Measurements from ENCODE around the gene WDR37. TPM values are rescaled to one million over a fixed set of nuclear protein-coding genes. Genes with fewer than 3 reads are reported as not detected.

Gene WDR37
- total and polyA plus RNA-seq, 9 of the 15 experiments (the other 6 are each of a cell fraction or from before 2014, with no cell fraction given) = 2.3 to 11.6 (median 6.7) TPM

DNA sequence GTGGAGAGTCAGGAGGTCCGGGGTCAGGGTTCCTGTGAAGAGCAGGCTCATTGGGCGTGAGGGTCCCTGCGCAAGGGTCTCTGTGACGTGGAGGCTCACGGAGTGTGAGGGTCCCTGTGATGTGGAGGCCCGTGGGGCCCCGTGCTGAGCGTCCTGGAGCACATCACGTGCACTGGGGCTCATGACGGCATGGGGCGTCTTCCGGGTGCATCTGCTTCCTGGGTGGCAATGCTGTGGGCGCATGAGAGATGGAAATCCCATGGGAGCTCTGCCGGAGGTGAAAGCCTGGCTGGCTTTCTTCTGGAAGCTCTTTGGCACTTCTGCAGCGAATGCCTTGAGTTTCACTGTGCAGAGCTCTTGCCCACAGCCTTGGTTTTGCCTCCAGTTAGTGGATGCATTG, 71.4 kb downstream of the WDR37 start:
- no peaks in the 10 kb centered on the region for H3K9me1 ChIP-seq (ENCODE audit: control insufficient read depth, insufficient read depth, low read length)
- no peak for DNase-seq (ENCODE audit: extremely low read depth in 1 of 4, low spot score in 3 of 4)
- no peak overlapping the region for H3K4me3 ChIP-seq
- no peak overlapping the region for H3K9ac ChIP-seq (ENCODE audit: insufficient read depth in 1 of 2, low read depth in 2 of 2, low read length in 2 of 2)
- ChIA-PET POLR2A (interaction anchor here (0.8 kb wide), 1 partner anchor 10 kb away, joined by 3 read pairs; no protein-coding TSS in a partner anchor), CTCF (ENCODE audit: low intra/inter-chr PET ratio) (no interaction called here)
- H3K79me2 ChIP-seq (ENCODE audit: control insufficient read depth, insufficient read depth, low read length) = no peaks in the 10 kb centered on the region
- no peak overlapping the region for H3K27ac ChIP-seq (ENCODE audit: extremely low read depth, low read depth, low read length)
- 95% methylated on average over 14 of the region's 15 CpGs for WGBS (ENCODE audit: insufficient coverage, low coverage, missing lambda C conversion rate)
- FAIRE-seq = no peak
- no TSS peak for BruUV-seq (replicated peaks)
- no peak overlapping the region for H2AFZ ChIP-seq (ENCODE audit: low read depth, low read length)
- H4K20me1 ChIP-seq (replicated peaks; ENCODE audit: control insufficient read depth, insufficient read depth, low read length) = no peaks in the 10 kb centered on the region
- no peak for ATAC-seq
- no peaks in the 10 kb centered on the region for H3K9me3 ChIP-seq (replicated peaks; ENCODE audit: control insufficient read depth, insufficient read depth, low read depth, low read length)
- H3K4me2 ChIP-seq (ENCODE audit: insufficient read depth, low read length) = no peak overlapping the region
- H3K4me1 ChIP-seq (replicated peaks in 1 of 2; ENCODE audit: control insufficient read depth in 2 of 2, insufficient read depth in 2 of 2, low read length in 2 of 2) = peaks cover 0 to 3% of the 10 kb centered on the region in 2 experiments; a peak in 2 of 5 replicates
- no peaks in the 10 kb centered on the region for H3K27me3 ChIP-seq (ENCODE audit: control insufficient read depth in 2 of 2, insufficient read depth in 2 of 2, low read length in 2 of 2)
- H3K36me3 ChIP-seq (ENCODE audit: control insufficient read depth, insufficient read depth, low read length) = peaks cover 52% of the 10 kb centered on the region; the same call in 2 of the 3 replicates
- in situ Hi-C loops (cut with MboI) (no loop called here), intact Hi-C loops (cut with micrococcal nuclease) (no loop called here)
- TF ChIP-seq ZNF282 (CRISPR knock-in tag; IDR thresholded peaks at IDR 0.05) = no peak
- no peak for TF ChIP-seq DNMT1 (IDR thresholded peaks at IDR 0.05)
- TF ChIP-seq ZNF717 (CRISPR knock-in tag; IDR thresholded peaks at IDR 0.05) = no peak
- no peak for TF ChIP-seq PHB2 (IDR thresholded peaks at IDR 0.05; ENCODE audit: low read depth)
- TF ChIP-seq, protein P1, sequence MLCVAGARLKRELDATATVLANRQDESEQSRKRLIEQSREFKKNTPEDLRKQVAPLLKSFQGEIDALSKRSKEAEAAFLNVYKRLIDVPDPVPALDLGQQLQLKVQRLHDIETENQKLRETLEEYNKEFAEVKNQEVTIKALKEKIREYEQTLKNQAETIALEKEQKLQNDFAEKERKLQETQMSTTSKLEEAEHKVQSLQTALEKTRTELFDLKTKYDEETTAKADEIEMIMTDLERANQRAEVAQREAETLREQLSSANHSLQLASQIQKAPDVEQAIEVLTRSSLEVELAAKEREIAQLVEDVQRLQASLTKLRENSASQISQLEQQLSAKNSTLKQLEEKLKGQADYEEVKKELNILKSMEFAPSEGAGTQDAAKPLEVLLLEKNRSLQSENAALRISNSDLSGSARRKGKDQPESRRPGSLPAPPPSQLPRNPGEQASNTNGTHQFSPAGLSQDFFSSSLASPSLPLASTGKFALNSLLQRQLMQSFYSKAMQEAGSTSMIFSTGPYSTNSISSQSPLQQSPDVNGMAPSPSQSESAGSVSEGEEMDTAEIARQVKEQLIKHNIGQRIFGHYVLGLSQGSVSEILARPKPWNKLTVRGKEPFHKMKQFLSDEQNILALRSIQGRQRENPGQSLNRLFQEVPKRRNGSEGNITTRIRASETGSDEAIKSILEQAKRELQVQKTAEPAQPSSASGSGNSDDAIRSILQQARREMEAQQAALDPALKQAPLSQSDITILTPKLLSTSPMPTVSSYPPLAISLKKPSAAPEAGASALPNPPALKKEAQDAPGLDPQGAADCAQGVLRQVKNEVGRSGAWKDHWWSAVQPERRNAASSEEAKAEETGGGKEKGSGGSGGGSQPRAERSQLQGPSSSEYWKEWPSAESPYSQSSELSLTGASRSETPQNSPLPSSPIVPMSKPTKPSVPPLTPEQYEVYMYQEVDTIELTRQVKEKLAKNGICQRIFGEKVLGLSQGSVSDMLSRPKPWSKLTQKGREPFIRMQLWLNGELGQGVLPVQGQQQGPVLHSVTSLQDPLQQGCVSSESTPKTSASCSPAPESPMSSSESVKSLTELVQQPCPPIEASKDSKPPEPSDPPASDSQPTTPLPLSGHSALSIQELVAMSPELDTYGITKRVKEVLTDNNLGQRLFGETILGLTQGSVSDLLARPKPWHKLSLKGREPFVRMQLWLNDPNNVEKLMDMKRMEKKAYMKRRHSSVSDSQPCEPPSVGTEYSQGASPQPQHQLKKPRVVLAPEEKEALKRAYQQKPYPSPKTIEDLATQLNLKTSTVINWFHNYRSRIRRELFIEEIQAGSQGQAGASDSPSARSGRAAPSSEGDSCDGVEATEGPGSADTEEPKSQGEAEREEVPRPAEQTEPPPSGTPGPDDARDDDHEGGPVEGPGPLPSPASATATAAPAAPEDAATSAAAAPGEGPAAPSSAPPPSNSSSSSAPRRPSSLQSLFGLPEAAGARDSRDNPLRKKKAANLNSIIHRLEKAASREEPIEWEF (CRISPR knock-in tag; IDR thresholded peaks at IDR 0.05) = no peak
- TF ChIP-seq, protein P2, sequence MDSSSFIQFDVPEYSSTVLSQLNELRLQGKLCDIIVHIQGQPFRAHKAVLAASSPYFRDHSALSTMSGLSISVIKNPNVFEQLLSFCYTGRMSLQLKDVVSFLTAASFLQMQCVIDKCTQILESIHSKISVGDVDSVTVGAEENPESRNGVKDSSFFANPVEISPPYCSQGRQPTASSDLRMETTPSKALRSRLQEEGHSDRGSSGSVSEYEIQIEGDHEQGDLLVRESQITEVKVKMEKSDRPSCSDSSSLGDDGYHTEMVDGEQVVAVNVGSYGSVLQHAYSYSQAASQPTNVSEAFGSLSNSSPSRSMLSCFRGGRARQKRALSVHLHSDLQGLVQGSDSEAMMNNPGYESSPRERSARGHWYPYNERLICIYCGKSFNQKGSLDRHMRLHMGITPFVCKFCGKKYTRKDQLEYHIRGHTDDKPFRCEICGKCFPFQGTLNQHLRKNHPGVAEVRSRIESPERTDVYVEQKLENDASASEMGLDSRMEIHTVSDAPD (CRISPR knock-in tag; IDR thresholded peaks at IDR 0.05) = no peak
- TF ChIP-seq COPS2 (conservative IDR thresholded peaks at IDR 0.05) = no peak
- TF ChIP-seq ZC3H8 (IDR thresholded peaks at IDR 0.05) = no peak
- TF ChIP-seq CCNT2 (IDR thresholded peaks at IDR 0.05; ENCODE audit: borderline replicate concordance, extremely low read depth, insufficient read length, low read depth, low read length) = no peak
- no peak for TF ChIP-seq ZC3H4 (CRISPR knock-in tag; IDR thresholded peaks at IDR 0.05; ENCODE audit: borderline replicate concordance)

Data from K562 (cell line).